GM21360 (cell line): Measurements from ENCODE around the gene PDF.
"Not testable (repeated sequence)": the region's sequence is repeated elsewhere in the genome, so short reads cannot be mapped to it uniquely, and the experiment has no call there.

Experiments
- ATAC-seq: cut with Tn5 transposase; IDR thresholded peaks from one replicate; pipeline ENCODE4 v1.9.1; 2021; ENCODE audit warnings: mild to moderate bottlenecking, moderate library complexity; ENCODE audit not compliant: unreplicated experiment

PDF gene

GRCh38 chr16:69330286-69331109 is at the start of gene PDF:
Gene PDF, minus strand, starts transcription at chr16:69330588. Its CDS starts 18 bp downstream, at chr16:69330570.
- ATAC-seq: peak; percentile 87

- ATAC-seq: no peak
Observed at GRCh38 chr16:69378760-69379159, 48.4 kb upstream of the PDF start.

GRCh38 chr16:69378036-69378435 is 47.6 kb upstream of the PDF start:
- no peak for ATAC-seq

- no peak for ATAC-seq
Observed at GRCh38 chr16:69376393-69377059, 46.1 kb upstream of the PDF start.

- ATAC-seq: no peak
Observed at GRCh38 chr16:69373019-69373418, 42.6 kb upstream of the PDF start.

- ATAC-seq: no peak
Observed at GRCh38 chr16:69371564-69371963, 41.2 kb upstream of the PDF start.

GRCh38 chr16:69368866-69369265 is 38.5 kb upstream of the PDF start:
- no peak for ATAC-seq

- no peak for ATAC-seq
Observed at GRCh38 chr16:69367980-69368379, 37.6 kb upstream of the PDF start.

GRCh38 chr16:69366431-69366830 is 36.0 kb upstream of the PDF start:
- ATAC-seq: no peak

GRCh38 chr16:69365901-69366300 is 35.5 kb upstream of the PDF start:
- ATAC-seq: no peak

GRCh38 chr16:69364088-69364487 is 33.7 kb upstream of the PDF start:
- no peak for ATAC-seq

- ATAC-seq: no peak
Observed at GRCh38 chr16:69363281-69363717, 32.9 kb upstream of the PDF start.

GRCh38 chr16:69360070-69360469 is 29.7 kb upstream of the PDF start:
- not testable (repeated sequence) for ATAC-seq

GRCh38 chr16:69351309-69352027 is 21.1 kb upstream of the PDF start, which contains the start of gene TMED6:
Gene TMED6, minus strand, starts transcription at chr16:69351786. Its CDS starts 33 bp downstream, at chr16:69351753.
- ATAC-seq: no peak

- no peak for ATAC-seq
Observed at GRCh38 chr16:69350536-69351133, 20.2 kb upstream of the PDF start.

GRCh38 chr16:69349536-69349935 is 19.1 kb upstream of the PDF start:
- no peak for ATAC-seq

- ATAC-seq: no peak
Observed at GRCh38 chr16:69348222-69348621, 17.8 kb upstream of the PDF start.

- no peak for ATAC-seq
Observed at GRCh38 chr16:69346683-69347082, 16.3 kb upstream of the PDF start.

- ATAC-seq: no peak
Observed at GRCh38 chr16:69345923-69346322, 15.5 kb upstream of the PDF start.

GRCh38 chr16:69344171-69344570 is 13.8 kb upstream of the PDF start:
- ATAC-seq: no peak

GRCh38 chr16:69340095-69340644 is 9.8 kb upstream of the PDF start:
- no peak for ATAC-seq
